HG03439 (cell line): ENCODE measurements around the gene FOXL1.
"Not testable (repeated sequence)": the region's sequence is repeated elsewhere in the genome, so short reads cannot be mapped to it uniquely, and the experiment has no call there.

Source experiments
- ATAC-seq: cut with Tn5 transposase; IDR thresholded peaks from one replicate; pipeline ENCODE4 v1.9.1; 2021; ENCODE audit warnings: mild to moderate bottlenecking, moderate library complexity; ENCODE audit not compliant: unreplicated experiment

FOXL1 gene

GRCh38 chr16:86579268-86580062 lies 1.1 kb downstream of the FOXL1 start:
- no peak for ATAC-seq

GRCh38 chr16:86580063-86580790 lies 1.9 kb downstream of the FOXL1 start:
- ATAC-seq, result no peak

GRCh38 chr16:86580791-86581170 lies 2.4 kb downstream of the FOXL1 start:
- ATAC-seq, result no peak

GRCh38 chr16:86581458-86581857 lies 3.1 kb downstream of the FOXL1 start:
- ATAC-seq, result no peak

GRCh38 chr16:86584071-86584685 lies 5.8 kb downstream of the FOXL1 start:
- no peak for ATAC-seq

GRCh38 chr16:86584726-86585721 lies 6.7 kb downstream of the FOXL1 start:
- ATAC-seq, result no peak

GRCh38 chr16:86585821-86586611 lies 7.7 kb downstream of the FOXL1 start:
- ATAC-seq, result no peak

- no peak for ATAC-seq
Observed at GRCh38 chr16:86587487-86587886, 9.1 kb downstream of the FOXL1 start.

- not testable (repeated sequence) for ATAC-seq
Observed at GRCh38 chr16:86587955-86588354, 9.6 kb downstream of the FOXL1 start.

- ATAC-seq, result no peak
Observed at GRCh38 chr16:86590501-86591144, 12.3 kb downstream of the FOXL1 start.

GRCh38 chr16:86591270-86591669 lies 12.9 kb downstream of the FOXL1 start:
- no peak for ATAC-seq

GRCh38 chr16:86593913-86594620 lies 15.7 kb downstream of the FOXL1 start:
- ATAC-seq, result no peak

GRCh38 chr16:86594721-86595120 lies 16.4 kb downstream of the FOXL1 start:
- ATAC-seq, result no peak

- no peak for ATAC-seq
Observed at GRCh38 chr16:86595983-86596605, 17.7 kb downstream of the FOXL1 start.

- no peak for ATAC-seq
Observed at GRCh38 chr16:86597126-86597879, 19.0 kb downstream of the FOXL1 start.

GRCh38 chr16:86597880-86598606 lies 19.7 kb downstream of the FOXL1 start:
- ATAC-seq, result no peak
